ENCODE measurements around the gene ATP7A.
"Not testable (repeated sequence)": the region's sequence is repeated elsewhere in the genome, so short reads cannot be mapped to it uniquely, and the experiment has no call there.

Gene ATP7A

DNA sequence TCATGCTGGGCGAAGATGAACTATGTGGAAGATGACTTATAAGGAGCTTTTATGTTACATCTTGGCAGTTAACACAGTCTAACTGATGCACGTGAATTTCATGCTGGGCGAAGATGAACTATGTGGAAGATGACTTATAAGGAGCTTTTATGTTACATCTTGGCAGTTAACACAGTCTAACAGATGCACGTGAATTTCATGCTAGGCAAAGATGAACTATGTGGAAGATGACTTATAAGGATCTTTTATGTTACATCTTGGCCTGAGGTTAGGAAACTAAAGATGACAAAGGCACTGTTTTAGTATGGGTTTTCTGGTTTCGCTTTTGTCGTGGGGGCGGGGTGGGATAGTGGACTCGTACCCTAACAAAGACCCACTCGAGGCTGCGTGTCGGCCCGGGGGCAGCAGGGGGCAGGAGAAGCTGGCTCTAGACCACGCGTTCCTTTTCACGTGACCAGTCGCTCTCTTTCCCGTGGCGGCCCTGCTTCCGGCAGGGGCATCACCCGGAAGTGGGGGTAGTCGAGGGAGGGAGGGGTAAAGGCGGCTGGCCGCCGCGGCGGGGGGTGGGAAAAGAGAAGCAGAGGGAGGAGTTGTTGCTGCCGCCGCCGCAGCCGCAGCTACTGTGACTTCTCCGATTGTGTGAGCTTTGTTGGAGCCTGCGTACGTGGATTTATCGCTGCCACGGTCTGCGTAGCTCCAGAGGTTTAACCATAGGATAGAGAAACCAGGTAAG, at the start of gene ATP7A:
TSS of gene ATP7A (plus strand) at position 586 of the 733 bp plus-strand sequence. CDS start 60,949 bp downstream, outside the sequence.
- peak; percentile 91 for DNase-seq

DNA sequence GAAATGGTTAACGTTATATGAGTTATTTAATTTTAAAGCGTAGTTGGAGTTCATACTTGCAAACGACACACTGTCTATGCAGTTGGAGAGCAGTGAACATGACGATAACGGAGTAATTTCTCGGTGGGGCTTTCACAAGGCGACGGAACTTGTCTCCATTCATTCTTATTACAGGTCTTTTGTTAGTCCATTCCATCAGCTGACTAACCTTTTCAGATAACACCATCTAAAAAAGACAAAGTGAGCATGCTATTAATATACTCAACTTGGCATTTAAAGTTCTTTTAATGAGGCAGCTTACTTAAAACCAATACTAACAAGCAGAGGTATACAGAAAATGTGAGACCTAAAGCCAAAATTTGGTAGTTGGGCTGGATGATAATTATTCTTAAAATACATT, 35.1 kb upstream of the ATP7A start:
- no peak for DNase-seq

DNA sequence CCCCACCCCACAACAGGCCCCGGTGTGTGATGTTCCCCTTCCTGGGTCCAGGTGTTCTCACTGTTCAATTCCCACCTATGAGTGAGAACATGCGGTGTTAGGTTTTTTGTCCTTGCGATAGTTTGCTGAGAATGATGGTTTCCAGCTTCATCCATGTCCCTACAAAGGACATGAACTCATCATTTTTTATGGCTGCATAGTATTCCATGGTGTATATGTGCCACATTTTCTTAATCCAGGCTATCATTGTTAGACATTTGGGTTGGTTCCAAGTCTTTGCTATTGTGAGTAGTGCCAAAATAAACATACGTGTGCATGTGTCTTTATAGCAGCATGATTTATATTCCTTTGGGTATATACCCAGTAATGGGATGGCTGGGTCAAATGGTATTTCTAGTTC, 29.1 kb upstream of the ATP7A start:
- DNase-seq: not testable (repeated sequence)

DNA sequence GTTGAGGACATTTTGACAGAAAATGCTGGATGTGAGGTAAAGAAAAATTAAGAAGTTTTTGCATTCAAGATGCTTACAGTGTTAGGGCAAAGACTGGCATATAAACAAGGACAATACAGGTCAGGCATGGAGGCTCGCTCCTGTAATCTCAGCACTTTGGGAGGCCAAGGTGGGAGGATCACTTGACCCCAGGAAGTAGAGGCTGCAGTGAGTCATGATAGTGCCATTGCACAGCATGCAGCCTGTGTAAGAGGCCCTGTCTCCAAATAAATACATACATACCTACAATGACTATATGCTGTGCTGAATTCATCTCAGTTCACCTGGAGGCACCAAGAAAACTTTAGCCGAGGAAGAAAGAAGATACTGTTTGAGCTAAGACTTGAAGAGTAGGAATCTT, 17.6 kb upstream of the ATP7A start:
- no peak for DNase-seq

DNA sequence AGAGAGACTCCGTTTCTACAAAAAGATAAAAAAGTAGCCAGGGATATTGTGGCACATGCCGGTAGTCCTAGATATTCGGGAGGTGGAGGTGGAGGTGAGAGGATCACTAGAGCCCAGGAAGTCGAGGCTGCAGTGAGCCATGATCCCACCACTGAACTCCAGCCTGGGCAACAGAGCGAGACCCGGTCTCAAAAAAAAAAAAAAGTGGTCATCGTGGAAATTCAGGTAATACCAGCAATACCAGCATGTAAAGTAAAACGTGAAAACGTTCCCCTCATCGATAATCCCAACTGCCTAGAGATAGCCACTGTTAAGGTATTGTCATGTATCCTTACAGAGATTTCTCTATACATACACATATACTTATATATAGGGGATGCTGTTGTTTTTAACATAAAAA, 16.8 kb upstream of the ATP7A start:
- DNase-seq: no peak

DNA sequence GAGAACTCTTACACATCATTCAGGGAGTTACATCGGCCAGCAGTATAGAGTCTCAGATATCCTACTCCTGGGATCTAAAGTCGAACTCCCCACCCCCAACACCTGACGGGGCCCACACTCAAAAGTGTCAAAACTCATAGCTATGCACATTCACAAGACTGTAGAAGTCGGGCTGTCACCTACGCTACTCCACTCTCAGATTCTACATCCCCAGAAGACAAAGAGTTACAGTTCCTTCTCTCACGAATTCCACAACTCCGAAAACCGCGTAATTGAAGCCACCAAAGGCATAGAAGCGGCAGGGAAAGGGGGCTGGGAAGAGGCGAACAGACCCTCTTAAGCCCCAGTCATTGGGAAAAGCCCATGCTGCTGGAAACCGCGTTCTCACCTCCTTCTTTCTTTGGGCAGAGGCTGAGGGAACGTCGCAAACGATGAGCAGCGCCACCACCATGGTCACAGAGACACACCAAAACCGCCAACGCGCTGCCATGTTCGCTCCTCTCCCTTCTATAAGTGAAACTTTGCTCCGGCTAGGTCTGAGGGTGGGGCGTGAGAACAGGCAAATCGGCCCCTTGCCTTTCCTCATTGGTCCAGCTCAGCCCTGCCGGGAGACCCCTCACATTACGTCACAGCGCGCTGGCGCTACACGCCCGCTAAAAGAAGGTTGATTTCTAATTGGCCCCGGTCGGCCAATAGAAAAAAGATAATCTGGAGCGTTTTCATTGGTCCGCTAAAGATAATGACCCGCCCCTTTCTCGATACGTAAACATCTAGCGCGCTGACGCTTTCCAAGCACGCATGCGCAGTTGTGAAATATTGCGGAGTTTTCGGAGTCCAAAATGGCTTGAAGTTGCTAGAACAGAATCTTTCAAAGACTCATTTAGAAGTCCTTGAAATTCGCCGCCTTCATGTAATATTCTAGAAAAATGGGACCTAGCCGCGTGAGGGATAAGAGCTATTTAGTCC, 15.3 kb upstream of the ATP7A start, which contains the start of gene MAGT1:
TSS of gene MAGT1 (minus strand) at position 515 of the 966 bp plus-strand sequence. CDS start at position 490, 25 bp downstream.
- peak; percentile 97 for DNase-seq

DNA sequence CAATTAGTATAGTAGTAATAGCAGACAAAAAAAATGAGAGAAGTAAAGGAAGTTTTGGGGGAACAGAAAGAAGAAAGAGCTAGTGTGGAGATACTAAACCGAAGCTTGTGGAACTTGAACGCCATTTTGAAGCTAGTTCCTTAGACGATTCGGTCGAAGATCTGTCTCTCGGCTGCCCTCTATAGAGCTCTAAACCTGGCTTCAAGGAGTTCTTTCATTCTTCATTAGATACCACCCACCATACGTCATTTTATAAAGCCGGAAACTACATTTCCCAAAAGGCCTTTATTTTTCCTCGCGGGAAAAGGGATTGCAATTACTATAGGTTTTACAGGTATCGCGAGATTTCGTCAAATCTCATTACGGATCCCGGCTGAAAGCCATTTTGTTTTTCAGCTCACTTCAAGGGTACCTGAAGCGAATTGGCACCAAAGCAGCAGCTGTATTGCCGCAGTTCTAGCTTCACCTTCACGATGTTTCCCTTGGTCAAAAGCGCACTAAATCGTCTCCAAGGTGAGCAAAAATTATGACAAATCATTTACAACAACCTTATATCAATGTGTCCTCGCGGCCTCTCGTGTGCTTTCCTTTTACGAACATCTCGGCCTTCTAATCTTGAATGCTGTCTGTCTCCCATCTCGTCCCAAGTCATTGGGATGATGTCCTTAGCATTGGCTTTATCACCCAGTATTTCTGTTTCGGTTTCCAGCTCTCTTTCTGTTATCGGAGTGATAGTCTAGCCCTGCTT, 11.2 kb upstream of the ATP7A start, which contains the start of gene COX7B:
TSS of gene COX7B (plus strand) at position 388 of the 748 bp plus-strand sequence. CDS start at position 474, 86 bp downstream.
- peak; percentile 97 for DNase-seq

- no peak for DNase-seq
These were observed 9.8 kb upstream of the ATP7A start for GRCh38 chrX:77900688-77901087.

- DNase-seq: no peak
These were observed 9.0 kb upstream of the ATP7A start for GRCh38 chrX:77901506-77901905.

GRCh38 chrX:77917294-77917933, 6.9 kb downstream of the ATP7A start:
- no peak for DNase-seq

DNA sequence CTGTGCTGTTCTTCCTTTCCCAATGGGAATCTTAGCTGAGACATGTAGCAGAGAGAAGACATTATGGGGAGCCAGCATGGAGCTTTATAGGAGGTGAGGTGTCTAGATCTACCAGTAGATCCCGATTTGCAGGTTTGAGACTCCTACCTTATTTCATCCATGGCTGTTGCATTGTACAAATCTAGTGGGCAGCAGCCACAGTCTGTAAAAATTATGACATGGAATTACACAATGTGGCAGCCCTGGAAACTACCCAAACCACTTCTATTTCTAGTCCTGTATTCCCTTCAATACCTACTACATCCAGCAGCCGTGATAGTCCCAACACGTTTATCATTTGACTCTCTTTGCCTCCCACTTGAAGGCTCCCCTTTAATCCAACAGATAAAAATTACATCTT, 8.1 kb downstream of the ATP7A start:
- no peak for DNase-seq

DNA sequence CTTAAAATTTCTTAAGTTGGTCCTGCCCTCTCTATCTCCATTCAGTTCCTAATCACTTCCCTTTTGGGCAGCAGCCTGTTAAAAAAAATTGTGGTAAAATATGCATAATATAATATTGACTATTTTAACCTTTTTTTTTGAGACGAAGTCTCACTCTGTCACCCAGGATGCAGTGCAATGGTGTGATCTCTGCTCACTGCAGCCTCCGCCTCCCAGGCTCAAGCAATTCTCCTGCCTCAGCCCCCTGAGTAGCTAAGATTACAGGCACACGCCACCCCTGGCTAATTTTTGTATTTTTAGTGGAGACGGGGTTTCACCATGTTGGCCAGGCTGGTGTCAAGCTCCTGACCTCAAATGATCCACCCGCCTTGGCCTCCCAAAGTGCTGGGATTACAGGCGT, 8.9 kb downstream of the ATP7A start:
- DNase-seq: not testable (repeated sequence)

DNA sequence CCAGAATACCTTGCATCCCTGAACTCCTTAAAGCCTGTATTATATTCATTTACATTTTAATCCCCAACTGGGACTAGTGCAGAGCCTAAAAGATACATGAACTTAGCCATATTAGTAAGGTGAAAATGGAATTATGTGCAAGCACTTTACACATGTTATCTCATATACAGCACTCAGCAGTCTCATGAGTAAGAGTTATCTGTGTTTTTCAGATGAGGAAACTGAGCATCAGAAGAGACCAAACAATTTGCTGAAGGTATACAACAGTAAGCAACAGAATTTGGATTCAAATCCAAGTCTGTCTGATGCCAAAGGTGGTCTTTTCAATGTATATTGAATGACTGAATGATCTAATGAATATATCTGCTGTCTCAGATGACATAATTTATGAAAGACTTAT, 12.3 kb downstream of the ATP7A start:
- no peak for DNase-seq

DNA sequence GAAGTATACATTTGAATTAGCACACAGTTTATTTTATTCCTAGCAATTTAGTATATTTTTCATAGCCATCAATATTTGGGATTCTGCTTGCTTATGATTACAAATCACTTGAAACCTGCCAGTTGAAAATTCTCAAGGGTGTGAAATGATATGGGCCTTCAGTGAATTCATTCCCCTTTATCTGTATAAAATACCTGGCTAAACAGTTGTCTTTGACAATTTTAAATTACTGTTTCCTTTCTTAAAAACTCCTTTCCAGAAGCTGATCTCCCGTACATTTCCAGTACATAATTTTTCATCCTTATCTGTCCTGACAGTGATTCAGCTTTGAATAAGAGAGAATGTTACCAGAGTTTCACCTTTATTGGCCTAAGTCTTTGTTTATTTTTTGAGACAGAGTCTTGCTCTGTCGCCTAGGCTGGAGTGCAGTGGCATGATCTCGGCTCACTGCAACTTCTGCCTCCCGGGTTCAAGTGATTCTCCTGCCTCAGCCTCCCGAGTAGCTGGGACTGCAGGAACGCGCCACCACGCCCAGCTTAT, 13.9 kb downstream of the ATP7A start:
- no peak for DNase-seq

- no peak for DNase-seq
These were observed 15.3 kb downstream of the ATP7A start for GRCh38 chrX:77925764-77926163.

DNA sequence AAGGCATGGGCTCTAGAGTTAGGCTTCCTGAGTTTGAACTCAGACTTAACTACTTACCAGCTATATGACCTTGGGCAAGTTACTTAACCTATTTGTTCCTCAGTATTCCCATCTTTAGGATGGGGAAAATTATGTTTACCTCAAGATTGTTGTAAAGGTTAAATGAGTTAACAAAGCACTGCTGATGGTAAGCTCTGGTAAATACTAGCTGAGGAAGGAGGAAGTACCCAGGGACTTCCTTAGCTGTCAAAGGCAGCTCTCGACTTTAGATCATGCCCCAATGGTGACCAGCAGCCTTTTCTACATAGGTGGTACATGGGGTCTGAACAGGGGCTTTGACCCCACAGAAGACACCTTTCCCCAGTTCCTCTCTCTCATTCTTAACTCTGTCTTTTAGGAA, 20.1 kb downstream of the ATP7A start:
- DNase-seq: no peak

DNA sequence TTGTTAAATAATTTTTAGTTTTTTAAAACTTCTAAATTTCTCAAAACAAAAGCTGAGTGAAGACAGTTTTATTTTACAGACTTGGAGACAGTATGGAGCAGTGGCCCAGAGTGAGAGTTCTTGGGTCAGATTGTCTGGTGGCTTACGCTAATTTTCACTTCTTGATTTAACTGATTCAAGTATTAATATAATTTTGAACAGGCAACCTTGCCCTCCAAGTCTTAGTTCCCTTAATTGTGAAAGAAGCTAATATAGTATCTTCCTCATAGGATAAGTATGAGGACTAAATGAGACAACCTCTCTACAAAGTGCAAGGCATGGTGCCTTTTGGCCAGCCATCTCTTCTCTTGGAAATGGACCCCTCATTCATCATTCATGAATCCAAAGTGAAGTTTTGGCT, 25.4 kb downstream of the ATP7A start:
- DNase-seq: no peak

- DNase-seq: no peak
These were observed 25.8 kb downstream of the ATP7A start for GRCh38 chrX:77936299-77936698.

DNA sequence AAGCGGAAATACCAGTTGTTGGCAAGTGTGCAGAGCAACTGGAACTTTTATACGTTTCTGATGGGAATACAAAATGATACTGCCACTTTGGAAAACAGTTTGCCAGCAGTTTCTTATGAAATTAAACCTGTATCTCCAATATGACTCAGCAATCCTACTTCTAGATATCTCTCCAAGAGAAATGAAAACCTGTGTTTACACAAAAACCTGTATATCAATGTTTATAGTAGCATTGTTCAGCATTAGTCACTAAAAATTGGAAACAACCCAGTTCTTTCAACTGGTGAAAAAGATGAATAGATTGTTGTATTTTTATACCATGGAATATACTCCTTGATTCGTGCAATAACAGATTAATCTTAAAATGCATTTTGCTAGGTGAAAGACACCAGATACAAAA, 26.8 kb downstream of the ATP7A start:
- peak; percentile 12 for DNase-seq

GRCh38 chrX:77938083-77938680, 27.7 kb downstream of the ATP7A start:
- no peak for DNase-seq

GRCh38 chrX:77945031-77945430, 34.5 kb downstream of the ATP7A start:
- not testable (repeated sequence) for DNase-seq
